ENCODE measurements around the gene ATG2A.

GRCh38 chr11:64876835-64877341, 40.1 kb downstream of the ATG2A start:
- TF ChIP-seq CTCF (IDR thresholded peaks at IDR 0.05) (no peak), POLR2A (IDR thresholded peaks at IDR 0.05) (no peak)
